GM23248 (cell line): ENCODE measurements around the gene PCSK5.

Source experiments
- EZH2 ChIP-seq: fragments of 200-600 bp; sonication (generic); IDR thresholded peaks from 2 replicates; pipeline ENCODE4 v1.6.1; 2018; ENCODE audit warnings: antibody characterized with exemption, mild to moderate bottlenecking; ENCODE audit not compliant: insufficient read depth, poor library complexity, severe bottlenecking
- EZH2phosphoT487 ChIP-seq: fragments of 200-600 bp; sonication (generic); IDR thresholded peaks from 2 replicates; pipeline ENCODE4 v1.6.1; 2018; ENCODE audit warnings: antibody characterized with exemption, moderate library complexity, mild to moderate bottlenecking, low read depth; ENCODE audit not compliant: insufficient read depth

GRCh38 chr9:75911390-75911789, 20.9 kb downstream of the PCSK5 start:
- TF ChIP-seq EZH2phosphoT487 (no peak), EZH2 (no peak)
